Smooth muscle cell (in vitro differentiated cells): ENCODE measurements around the gene ZNF586. TPM values are rescaled to one million over a fixed set of nuclear protein-coding genes. Genes with fewer than 3 reads are reported as not detected.

Experiments used
- DNase-seq: peaks from one replicate; lab custom pipeline; 2025; ENCODE audit not compliant: unreplicated experiment; lab: John Stamatoyannopoulos, UW
- H2AFZ ChIP-seq: fragments of 200-600 bp; sonication (generic); 2 replicates; pipeline ENCODE4 v1.6.0; 2016; ENCODE audit warnings: antibody characterized with exemption, low read depth, mild to moderate bottlenecking
- H3F3A ChIP-seq: fragments of 200-600 bp; sonication (generic); 2 replicates; pipeline ENCODE4 v1.6.0; 2017; ENCODE audit warnings: antibody characterized with exemption, low read depth
- H3K27ac ChIP-seq: fragments of 200-600 bp; sonication (generic); 2 replicates; pipeline ENCODE4 v1.5.1; 2016; ENCODE audit warnings: low read depth, mild to moderate bottlenecking
- H3K27me3 ChIP-seq: fragments of 200-600 bp; sonication (generic); 2 replicates; pipeline ENCODE4 v1.6.1; 2016; ENCODE audit warnings: low read depth, mild to moderate bottlenecking
- H3K36me3 ChIP-seq: fragments of 200-600 bp; sonication (generic); 2 replicates; pipeline ENCODE4 v1.5.1; 2016; ENCODE audit warnings: low read depth
- H3K4me1 ChIP-seq: fragments of 200-600 bp; sonication (generic); 2 replicates; pipeline ENCODE4 v1.5.1; 2016; ENCODE audit warnings: low read depth
- H3K4me2 ChIP-seq: fragments of 200-600 bp; sonication (generic); 2 replicates; pipeline ENCODE4 v1.6.0; 2016; ENCODE audit warnings: mild to moderate bottlenecking
- H3K4me3 ChIP-seq: fragments of 200-600 bp; sonication (generic); 2 replicates; pipeline ENCODE4 v1.5.1; 2016; ENCODE audit warnings: mild to moderate bottlenecking
- H3K79me2 ChIP-seq: fragments of 200-600 bp; sonication (generic); 2 replicates; pipeline ENCODE4 v1.6.0; 2016; ENCODE audit warnings: low read depth, mild to moderate bottlenecking
- H3K9ac ChIP-seq: fragments of 200-600 bp; sonication (generic); 2 replicates; pipeline ENCODE4 v1.6.0; 2016; ENCODE audit warnings: low read depth
- H3K9me3 ChIP-seq: fragments of 200-600 bp; sonication (generic); replicated peaks from 2 replicates; pipeline ENCODE4 v1.5.1; 2016; ENCODE audit warnings: low read depth
- H4K20me1 ChIP-seq: fragments of 200-600 bp; sonication (generic); 2 replicates; pipeline ENCODE4 v1.6.0; 2016; ENCODE audit warnings: low read depth
- WGBS: methylation state at CpG from one replicate; pipeline ENCODE4 v1.1.7; 2016; ENCODE audit warnings: low lambda C conversion rate; 5-methylcytosine and 5-hydroxymethylcytosine counted together
- polyA plus RNA-seq: library from polyadenylated mRNA; unstranded; fragments of >200 nt; fragmentation: Nextera tagmentation; extraction: Ambion mirVana; gene quantifications from 2 replicates; pipeline ENCODE4 v1.2.1, GENCODE V29; 2016
- total RNA-seq: library from RNA; depleted of rRNA; stranded (reverse); fragments of >200 nt; gene quantifications from 2 replicates; pipeline ENCODE4 v1.2.3, GENCODE V29; 2014
- TF ChIP-seq, protein P1 (sequence below): fragments of 200-600 bp; sonication (generic); IDR thresholded peaks from 2 replicates; pipeline ENCODE4 v1.5.1; 2017; ENCODE audit warnings: borderline replicate concordance, mild to moderate bottlenecking, antibody characterized with exemption; ENCODE audit not compliant: insufficient read depth, poor library complexity, severe bottlenecking

ZNF586 gene
- total and polyA plus RNA-seq, 2 experiments from 2014 or later, result 3.2 to 8.2 TPM

DNA sequence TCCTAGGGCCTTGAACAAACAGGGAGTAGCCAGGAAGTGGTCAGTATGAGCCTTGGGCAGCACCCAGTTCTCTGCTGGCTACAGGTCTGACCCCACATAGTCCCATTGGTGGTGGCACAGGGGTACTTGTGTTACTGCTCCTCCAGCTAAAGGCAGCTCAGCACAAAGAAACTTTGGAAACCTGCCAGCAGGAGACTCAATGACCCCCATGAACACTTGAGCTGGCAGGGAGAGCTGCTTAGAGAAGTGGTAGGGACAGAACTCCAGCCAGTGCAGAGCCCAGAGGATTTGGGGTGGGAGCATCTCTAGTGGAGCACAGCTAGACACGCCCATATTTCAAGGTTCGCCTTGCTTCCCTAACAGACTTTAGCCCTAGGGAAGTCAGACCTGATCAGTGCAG is 10.4 kb upstream of the ZNF586 start:
- WGBS, result 97% methylated on average over 2 of the region's 2 CpGs
- no peak overlapping the region for H3K9ac ChIP-seq
- H4K20me1 ChIP-seq, result no peaks in the 10 kb centered on the region
- DNase-seq, result no peak
- no peak overlapping the region for H3K4me2 ChIP-seq
- H3K9me3 ChIP-seq, result peaks cover 10% of the 10 kb centered on the region
- TF ChIP-seq, protein P1, sequence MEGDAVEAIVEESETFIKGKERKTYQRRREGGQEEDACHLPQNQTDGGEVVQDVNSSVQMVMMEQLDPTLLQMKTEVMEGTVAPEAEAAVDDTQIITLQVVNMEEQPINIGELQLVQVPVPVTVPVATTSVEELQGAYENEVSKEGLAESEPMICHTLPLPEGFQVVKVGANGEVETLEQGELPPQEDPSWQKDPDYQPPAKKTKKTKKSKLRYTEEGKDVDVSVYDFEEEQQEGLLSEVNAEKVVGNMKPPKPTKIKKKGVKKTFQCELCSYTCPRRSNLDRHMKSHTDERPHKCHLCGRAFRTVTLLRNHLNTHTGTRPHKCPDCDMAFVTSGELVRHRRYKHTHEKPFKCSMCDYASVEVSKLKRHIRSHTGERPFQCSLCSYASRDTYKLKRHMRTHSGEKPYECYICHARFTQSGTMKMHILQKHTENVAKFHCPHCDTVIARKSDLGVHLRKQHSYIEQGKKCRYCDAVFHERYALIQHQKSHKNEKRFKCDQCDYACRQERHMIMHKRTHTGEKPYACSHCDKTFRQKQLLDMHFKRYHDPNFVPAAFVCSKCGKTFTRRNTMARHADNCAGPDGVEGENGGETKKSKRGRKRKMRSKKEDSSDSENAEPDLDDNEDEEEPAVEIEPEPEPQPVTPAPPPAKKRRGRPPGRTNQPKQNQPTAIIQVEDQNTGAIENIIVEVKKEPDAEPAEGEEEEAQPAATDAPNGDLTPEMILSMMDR, result no peak
- H3K4me3 ChIP-seq, result no peak overlapping the region
- no peak overlapping the region for H3K27ac ChIP-seq
- H3K27me3 ChIP-seq, result no peaks in the 10 kb centered on the region
- no peaks in the 10 kb centered on the region for H3F3A ChIP-seq
- no peak overlapping the region for H2AFZ ChIP-seq
- peaks cover 18% of the 10 kb centered on the region for H3K36me3 ChIP-seq
- peaks cover 3% of the 10 kb centered on the region for H3K79me2 ChIP-seq
- H3K4me1 ChIP-seq, result no peaks in the 10 kb centered on the region

DNA sequence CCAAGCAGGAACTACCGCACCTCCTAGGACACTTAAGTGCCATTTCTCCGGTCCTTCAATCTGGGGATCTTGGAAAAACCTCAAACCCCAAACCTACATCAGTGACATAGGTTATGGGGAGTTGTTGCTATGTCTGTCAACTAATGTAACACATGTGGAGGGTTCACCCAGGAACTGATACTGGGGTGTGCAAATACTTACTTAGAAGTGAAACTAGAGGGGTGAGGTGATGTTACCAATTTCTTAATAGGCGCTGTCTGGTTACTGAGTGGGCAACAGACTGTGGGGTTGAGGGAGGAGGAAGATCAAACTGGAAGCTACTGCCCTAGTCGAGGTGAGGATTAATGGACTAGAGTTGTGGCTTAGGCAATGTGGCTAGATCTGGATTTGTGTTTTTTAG is 1.9 kb downstream of the ZNF586 start:
- no peaks in the 10 kb centered on the region for H3F3A ChIP-seq
- no peak overlapping the region for H3K4me3 ChIP-seq
- H3K27ac ChIP-seq, result no peak overlapping the region
- H3K4me2 ChIP-seq, result no peak overlapping the region
- peaks cover 64% of the 10 kb centered on the region for H3K79me2 ChIP-seq
- no peak overlapping the region for H3K9ac ChIP-seq
- peaks cover 7% of the 10 kb centered on the region for H3K4me1 ChIP-seq
- H2AFZ ChIP-seq, result no peak overlapping the region
- H3K9me3 ChIP-seq, result no peaks in the 10 kb centered on the region
- 94% methylated on average over 4 of the region's 4 CpGs for WGBS
- TF ChIP-seq, protein P1, result no peak
- no peak for DNase-seq
- no peaks in the 10 kb centered on the region for H3K27me3 ChIP-seq
- H4K20me1 ChIP-seq, result peaks cover 23% of the 10 kb centered on the region
- H3K36me3 ChIP-seq, result no peaks in the 10 kb centered on the region

- no peaks in the 10 kb centered on the region for H3F3A ChIP-seq
- TF ChIP-seq, protein P1, result no peak
- H3K4me1 ChIP-seq, result peaks cover 7% of the 10 kb centered on the region
- H3K36me3 ChIP-seq, result peaks cover 6% of the 10 kb centered on the region
- peaks cover under 1% of the 10 kb centered on the region for H3K9me3 ChIP-seq
- H3K4me2 ChIP-seq, result no peak overlapping the region
- WGBS, result 84% methylated on average over 2 of the region's 3 CpGs
- H2AFZ ChIP-seq, result no peak overlapping the region
- H4K20me1 ChIP-seq, result peaks cover 33% of the 10 kb centered on the region
- H3K79me2 ChIP-seq, result peaks cover 80% of the 10 kb centered on the region
- DNase-seq, result no peak
- no peak overlapping the region for H3K4me3 ChIP-seq
- H3K27me3 ChIP-seq, result no peaks in the 10 kb centered on the region
- no peak overlapping the region for H3K9ac ChIP-seq
- peak overlapping the region; percentile 6 for H3K27ac ChIP-seq
Measured at GRCh38 chr19:57773488-57773887, 4.0 kb downstream of the ZNF586 start.

- Histone ChIP-seq H3K9ac (no peak overlapping the region), H3F3A (no peaks in the 10 kb centered on the region), H3K27me3 (no peaks in the 10 kb centered on the region), H3K79me2 (peaks cover 96% of the 10 kb centered on the region), H3K36me3 (peaks cover 31% of the 10 kb centered on the region), H3K4me1 (no peaks in the 10 kb centered on the region), H3K27ac (no peak overlapping the region), H3K4me2 (no peak overlapping the region), H3K9me3 (peaks cover 22% of the 10 kb centered on the region), H2AFZ (no peak overlapping the region), H3K4me3 (no peak overlapping the region), H4K20me1 (peaks cover 29% of the 10 kb centered on the region)
- no peak for DNase-seq
- 86% methylated on average over 6 of the region's 6 CpGs for WGBS
- TF ChIP-seq, protein P1, result no peak
Measured at GRCh38 chr19:57776764-57777296, 7.4 kb downstream of the ZNF586 start.
